ENCODE results near the gene F8. TPM values are rescaled to one million over a fixed set of nuclear protein-coding genes. Genes with fewer than 3 reads are reported as not detected.
A peak's percentile ranks its signal among the peaks of the same experiment; 100 is the strongest.

The F8 gene
- total and polyA plus RNA-seq, 2 donors (not counting 1 experiment from before 2014, with no cell fraction given): 4.5 to 7.9 TPM

DNA sequence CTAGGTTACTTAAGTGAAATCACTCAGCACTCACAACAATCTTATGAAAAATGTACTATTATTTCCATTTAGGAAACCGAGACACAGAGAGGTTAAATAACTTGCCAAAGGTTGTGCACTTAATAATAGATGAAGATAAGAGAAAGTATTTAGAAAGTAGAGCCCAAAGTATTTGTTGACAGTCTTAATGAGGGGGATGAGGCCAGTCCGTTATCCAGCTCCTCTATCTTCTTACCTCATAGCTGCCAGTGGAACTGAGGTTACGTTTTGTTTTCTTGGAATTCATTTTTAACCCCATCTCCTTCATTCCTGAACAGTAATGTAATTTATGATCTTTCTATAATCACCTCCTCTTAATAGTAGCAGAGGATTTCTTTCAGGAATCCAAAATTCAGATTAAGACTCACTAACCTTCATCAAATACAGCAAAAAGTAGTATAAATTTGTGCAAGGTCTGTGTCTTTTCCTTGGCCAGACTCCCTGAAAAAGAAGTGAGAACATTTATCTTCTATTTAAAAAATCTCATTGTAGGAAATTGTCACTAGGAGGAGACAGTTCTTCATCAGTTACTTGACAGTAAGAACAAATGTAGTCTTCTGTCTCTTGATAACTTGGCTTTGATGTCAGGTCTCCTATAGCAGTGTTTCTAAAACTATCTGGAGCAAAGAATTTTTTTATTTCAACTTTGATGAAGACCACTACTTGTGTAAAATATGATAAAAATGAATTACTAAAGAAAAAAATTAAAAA, 35.5 kb downstream of the F8 start:
- Histone ChIP-seq H3K9ac (ENCODE audit: insufficient read depth, low read length) (no peak overlapping the region), H3K27ac (ENCODE audit: insufficient read depth, low read length) (no peak overlapping the region), H3K4me3 (replicated peaks in 1 of 4; ENCODE audit: control extremely low read depth in 1 of 4, insufficient read depth in 1 of 4, low read depth in 3 of 4, low read length in 4 of 4) (no peak overlapping the region), H3K4me1 (ENCODE audit: control insufficient read depth, extremely low read depth, insufficient read depth, low read length) (no peaks in the 10 kb centered on the region), H3K27me3 (ENCODE audit: control insufficient read depth, insufficient read depth, low read length) (no peaks in the 10 kb centered on the region), H2AFZ (ENCODE audit: low read length) (no peak overlapping the region), H3K9me3 (ENCODE audit: control insufficient read depth, insufficient read depth, low read depth, low read length) (no peaks in the 10 kb centered on the region), H4K20me1 (ENCODE audit: control insufficient read depth, extremely low read depth, insufficient read depth, low read length) (no peaks in the 10 kb centered on the region), H3K79me2 (ENCODE audit: control insufficient read depth, insufficient read depth, low read length) (no peaks in the 10 kb centered on the region), H3K4me2 (ENCODE audit: extremely low read depth, insufficient read depth, low read length) (no peak overlapping the region), H3K36me3 (ENCODE audit: control insufficient read depth, insufficient read depth, low read length) (no peaks in the 10 kb centered on the region)
- no peak for TF ChIP-seq EZH2 (IDR thresholded peaks at IDR 0.05; ENCODE audit: low read length, missing control alignments)
- DNase-seq (ENCODE audit: low read depth in 2 of 2): peak in 1 of 2 donors; percentile 1

- Histone ChIP-seq H3K27ac (ENCODE audit: insufficient read depth, low read length) (no peak overlapping the region), H4K20me1 (ENCODE audit: control insufficient read depth, extremely low read depth, insufficient read depth, low read length) (no peaks in the 10 kb centered on the region), H3K36me3 (ENCODE audit: control insufficient read depth, insufficient read depth, low read length) (no peaks in the 10 kb centered on the region), H3K27me3 (ENCODE audit: control insufficient read depth, insufficient read depth, low read length) (no peaks in the 10 kb centered on the region), H3K4me3 (replicated peaks in 1 of 4; ENCODE audit: control extremely low read depth in 1 of 4, insufficient read depth in 1 of 4, low read depth in 3 of 4, low read length in 4 of 4) (no peak overlapping the region), H3K79me2 (ENCODE audit: control insufficient read depth, insufficient read depth, low read length) (no peaks in the 10 kb centered on the region), H3K9me3 (ENCODE audit: control insufficient read depth, insufficient read depth, low read depth, low read length) (no peaks in the 10 kb centered on the region), H2AFZ (ENCODE audit: low read length) (peak overlapping the region; percentile 80), H3K4me2 (ENCODE audit: extremely low read depth, insufficient read depth, low read length) (peak overlapping the region; percentile 59), H3K9ac (ENCODE audit: insufficient read depth, low read length) (no peak overlapping the region), H3K4me1 (ENCODE audit: control insufficient read depth, extremely low read depth, insufficient read depth, low read length) (no peaks in the 10 kb centered on the region)
- no peak for DNase-seq (ENCODE audit: low read depth in 2 of 2)
- no peak for TF ChIP-seq EZH2 (IDR thresholded peaks at IDR 0.05; ENCODE audit: low read length, missing control alignments)
- TF ChIP-seq, protein P1, sequence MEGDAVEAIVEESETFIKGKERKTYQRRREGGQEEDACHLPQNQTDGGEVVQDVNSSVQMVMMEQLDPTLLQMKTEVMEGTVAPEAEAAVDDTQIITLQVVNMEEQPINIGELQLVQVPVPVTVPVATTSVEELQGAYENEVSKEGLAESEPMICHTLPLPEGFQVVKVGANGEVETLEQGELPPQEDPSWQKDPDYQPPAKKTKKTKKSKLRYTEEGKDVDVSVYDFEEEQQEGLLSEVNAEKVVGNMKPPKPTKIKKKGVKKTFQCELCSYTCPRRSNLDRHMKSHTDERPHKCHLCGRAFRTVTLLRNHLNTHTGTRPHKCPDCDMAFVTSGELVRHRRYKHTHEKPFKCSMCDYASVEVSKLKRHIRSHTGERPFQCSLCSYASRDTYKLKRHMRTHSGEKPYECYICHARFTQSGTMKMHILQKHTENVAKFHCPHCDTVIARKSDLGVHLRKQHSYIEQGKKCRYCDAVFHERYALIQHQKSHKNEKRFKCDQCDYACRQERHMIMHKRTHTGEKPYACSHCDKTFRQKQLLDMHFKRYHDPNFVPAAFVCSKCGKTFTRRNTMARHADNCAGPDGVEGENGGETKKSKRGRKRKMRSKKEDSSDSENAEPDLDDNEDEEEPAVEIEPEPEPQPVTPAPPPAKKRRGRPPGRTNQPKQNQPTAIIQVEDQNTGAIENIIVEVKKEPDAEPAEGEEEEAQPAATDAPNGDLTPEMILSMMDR (conservative IDR thresholded peaks at IDR 0.05 in 1 of 2, IDR thresholded peaks at IDR 0.05 in 1 of 2; ENCODE audit: low read depth in 1 of 2, low read length in 2 of 2): no peak
These were observed 41.5 kb downstream of the F8 start for GRCh38 chrX:154981116-154981411.

DNA sequence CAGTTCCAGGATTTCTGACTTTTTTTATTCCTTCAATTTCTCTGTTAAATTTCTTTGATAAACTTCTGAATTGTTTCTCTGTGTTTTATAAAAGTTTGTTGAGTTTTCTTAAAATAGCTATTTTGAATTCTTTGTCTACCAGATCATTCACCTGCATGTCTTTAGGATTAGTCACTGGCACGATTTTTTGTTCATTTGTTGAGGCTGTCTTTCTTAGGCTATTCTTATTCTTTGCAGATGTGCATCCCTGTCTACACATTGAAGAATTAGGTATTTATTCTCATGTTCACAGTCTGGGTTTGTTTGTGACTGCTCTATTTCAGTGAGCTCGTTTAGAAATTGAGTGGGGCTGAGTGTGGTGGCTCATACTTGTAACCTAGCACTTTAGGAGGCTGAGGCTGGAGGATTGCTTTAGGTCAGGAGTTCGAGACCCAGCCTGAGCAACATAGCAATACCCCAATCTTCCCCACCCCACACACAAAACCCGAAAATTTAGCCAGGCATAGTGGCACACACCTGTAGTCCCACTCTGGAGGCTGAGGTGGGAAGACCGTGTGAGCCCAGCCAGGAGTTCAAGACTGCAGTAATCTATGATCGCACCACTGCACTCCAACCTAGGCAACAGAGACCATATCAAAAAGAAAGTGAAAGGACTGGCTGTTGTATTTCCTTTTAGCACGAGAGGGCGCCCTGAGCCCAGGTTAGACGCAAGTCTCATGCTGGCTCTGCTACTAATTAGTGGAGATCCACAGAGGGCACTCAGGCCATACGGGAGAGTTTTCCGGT, 42.0 kb downstream of the F8 start:
- Histone ChIP-seq H3K9ac (ENCODE audit: insufficient read depth, low read length) (peak overlapping the region; percentile 50), H3K4me2 (ENCODE audit: extremely low read depth, insufficient read depth, low read length) (peak overlapping the region; percentile 75), H3K4me1 (ENCODE audit: control insufficient read depth, extremely low read depth, insufficient read depth, low read length) (no peaks in the 10 kb centered on the region)

More for the DNA sequence above, 42.0 kb downstream of the F8 start:
- peak; percentile 36 to 69 for DNase-seq (ENCODE audit: low read depth in 2 of 2)
- H3K27ac ChIP-seq (ENCODE audit: insufficient read depth, low read length): no peak overlapping the region
- H3K79me2 ChIP-seq (ENCODE audit: control insufficient read depth, insufficient read depth, low read length): no peaks in the 10 kb centered on the region
- H3K27me3 ChIP-seq (ENCODE audit: control insufficient read depth, insufficient read depth, low read length): no peaks in the 10 kb centered on the region
- no peaks in the 10 kb centered on the region for H3K36me3 ChIP-seq (ENCODE audit: control insufficient read depth, insufficient read depth, low read length)
- peak overlapping the region; percentile 33 to 69 (median 56) for H3K4me3 ChIP-seq (replicated peaks in 1 of 4; ENCODE audit: control extremely low read depth in 1 of 4, insufficient read depth in 1 of 4, low read depth in 3 of 4, low read length in 4 of 4)
- H2AFZ ChIP-seq (ENCODE audit: low read length): peak overlapping the region; percentile 89
- no peaks in the 10 kb centered on the region for H3K9me3 ChIP-seq (ENCODE audit: control insufficient read depth, insufficient read depth, low read depth, low read length)
- H4K20me1 ChIP-seq (ENCODE audit: control insufficient read depth, extremely low read depth, insufficient read depth, low read length): no peaks in the 10 kb centered on the region
- no peak for TF ChIP-seq EZH2 (IDR thresholded peaks at IDR 0.05; ENCODE audit: low read length, missing control alignments)
- TF ChIP-seq, protein P1 (conservative IDR thresholded peaks at IDR 0.05 in 1 of 2, IDR thresholded peaks at IDR 0.05 in 1 of 2; ENCODE audit: low read depth in 1 of 2, low read length in 2 of 2): peak; percentile 54 to 56
